NB4 (cell line): ENCODE results near the gene ANKRD37.

Experiments used
- CTCF ChIP-seq: IDR thresholded peaks from one replicate; pipeline ENCODE4 v1.5.1; 2012; ENCODE audit warnings: low read depth, low read length
- MAX ChIP-seq: IDR thresholded peaks from 2 replicates; pipeline ENCODE4 v1.6.1; 2011; ENCODE audit warnings: low read depth, low read length
- MYC ChIP-seq: IDR thresholded peaks from 2 replicates; pipeline ENCODE4 v1.6.1; 2011; ENCODE audit warnings: low read depth, low read length
- POLR2A ChIP-seq: IDR thresholded peaks from 2 replicates; pipeline ENCODE4 v1.6.1; 2011; ENCODE audit warnings: mild to moderate bottlenecking; ENCODE audit not compliant: insufficient read length; ENCODE audit errors: extremely low read depth

GRCh38 chr4:185408432-185408831 is 11.8 kb downstream of the ANKRD37 start:
- TF ChIP-seq POLR2A (no peak), CTCF (no peak), MAX (no peak), MYC (no peak)
